LNCaP clone FGC (cell line): ENCODE measurements around the gene GPHN.

Experiments
- DNase-seq: peaks from one replicate; pipeline ENCODE4 v3.0.0-alpha.2; 2011; ENCODE audit warnings: low read depth
- H3K4me3 ChIP-seq: 2 replicates; pipeline ENCODE4 v1.5.1; 2011; ENCODE audit warnings: mild to moderate bottlenecking, low read depth, low read length, control low read depth
- CTCF ChIP-seq: IDR thresholded peaks from 2 replicates; pipeline ENCODE4 v1.5.1; 2012; ENCODE audit warnings: mild to moderate bottlenecking; ENCODE audit not compliant: control insufficient read depth, insufficient read depth; ENCODE audit errors: extremely low read depth

The GPHN gene

GRCh38 chr14:67068251-67068650 is 560.3 kb downstream of the GPHN start:
- no peak overlapping the region for H3K4me3 ChIP-seq
- DNase-seq, result no peak
- TF ChIP-seq CTCF, result no peak

DNA sequence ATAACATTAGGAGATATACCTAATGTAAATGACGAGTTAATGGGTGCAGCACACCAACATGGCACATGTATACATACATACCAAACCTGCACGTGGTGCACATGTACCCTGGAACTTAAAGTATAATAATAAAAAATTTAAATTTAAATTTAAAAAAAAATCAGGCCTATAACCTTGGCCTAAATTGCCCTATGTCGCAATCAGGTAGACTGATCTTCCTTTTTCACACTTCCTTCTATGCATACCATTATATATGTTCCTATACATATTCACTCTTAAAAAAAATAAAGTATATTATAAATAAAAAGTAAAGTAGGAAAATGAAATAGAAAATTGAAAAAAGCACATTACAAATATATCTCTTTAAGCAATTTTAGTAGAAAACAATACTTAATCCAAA is 563.6 kb downstream of the GPHN start:
- no peak for TF ChIP-seq CTCF
- DNase-seq, result no peak
- no peak overlapping the region for H3K4me3 ChIP-seq

DNA sequence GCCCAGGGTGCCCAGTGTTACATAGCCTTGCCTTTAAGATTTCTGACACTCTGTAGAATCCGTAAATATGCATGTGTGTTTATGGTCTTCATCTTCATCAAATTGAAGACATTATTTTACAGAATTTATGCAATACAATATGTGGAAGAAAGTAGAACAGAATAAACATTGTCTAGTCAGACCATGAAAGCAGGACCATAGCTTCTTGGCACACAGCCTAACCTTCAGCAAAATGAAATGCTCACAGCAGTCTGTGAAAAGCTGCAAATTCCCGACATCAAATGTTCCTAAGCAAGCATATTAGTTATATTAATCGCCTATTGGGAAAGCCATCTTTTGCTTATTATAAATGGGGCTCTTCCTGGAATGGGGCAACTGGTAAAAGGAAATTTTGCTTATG is 570.0 kb downstream of the GPHN start:
- TF ChIP-seq CTCF, result no peak
- no peak overlapping the region for H3K4me3 ChIP-seq
- DNase-seq, result no peak

DNA sequence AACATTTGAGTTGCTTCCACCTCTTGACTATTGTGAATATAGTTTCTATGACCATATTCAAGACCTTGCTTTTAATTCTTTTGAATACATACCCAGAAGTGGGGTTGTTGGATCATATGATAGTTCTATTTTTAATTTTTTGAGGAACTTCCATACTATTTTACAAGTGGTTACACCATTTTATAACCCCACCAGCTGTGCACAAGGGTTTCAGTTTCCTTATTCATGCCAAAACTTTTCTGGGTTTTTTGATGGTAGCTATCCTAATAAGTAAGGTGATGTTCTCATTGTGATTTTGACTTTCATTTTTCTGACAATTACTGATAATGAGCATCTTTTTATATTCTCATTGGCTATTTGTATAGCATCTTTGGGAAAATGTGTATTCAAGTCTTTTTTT is 571.9 kb downstream of the GPHN start:
- no peak for DNase-seq
- TF ChIP-seq CTCF, result no peak
- no peak overlapping the region for H3K4me3 ChIP-seq

GRCh38 chr14:67108230-67108629 is 600.3 kb downstream of the GPHN start:
- DNase-seq, result no peak
- no peak overlapping the region for H3K4me3 ChIP-seq
- TF ChIP-seq CTCF, result no peak

DNA sequence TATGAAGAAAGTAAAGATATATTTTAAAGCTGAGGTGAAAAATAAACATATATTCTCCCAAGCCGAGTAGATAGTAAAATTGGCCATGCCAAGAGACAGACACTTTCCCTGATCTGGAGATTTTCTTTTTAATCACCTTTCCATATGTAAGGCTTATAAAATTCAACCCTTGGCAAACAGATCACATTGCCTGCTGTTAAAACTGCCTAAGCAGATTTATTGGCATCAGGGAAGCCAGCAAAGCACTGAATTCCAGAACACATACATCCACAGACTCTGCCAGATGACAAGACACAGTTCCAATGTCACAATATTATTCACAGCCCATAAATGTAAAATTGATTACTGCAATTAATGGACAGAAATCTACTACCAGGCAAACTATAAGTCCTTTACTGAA is 603.1 kb downstream of the GPHN start:
- DNase-seq, result peak; percentile 82
- TF ChIP-seq CTCF, result no peak
- H3K4me3 ChIP-seq, result no peak overlapping the region

DNA sequence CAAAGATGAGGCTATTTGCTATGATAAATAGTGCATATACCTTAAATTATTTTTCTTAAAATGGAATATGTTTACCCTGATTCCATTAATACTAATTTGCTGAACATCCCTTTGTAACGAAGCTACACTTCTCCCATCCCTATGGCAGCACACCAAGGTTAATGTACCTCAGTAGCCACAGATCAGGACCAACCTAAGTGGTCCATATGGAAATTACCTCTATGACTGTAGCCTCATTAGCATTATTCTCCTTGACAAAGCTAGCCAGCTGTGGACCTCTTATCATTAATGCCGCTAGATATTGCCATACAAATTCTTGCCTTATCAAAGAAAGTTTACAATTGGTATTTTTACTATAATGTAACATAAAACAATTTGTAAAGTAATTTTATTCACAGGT is 604.4 kb downstream of the GPHN start:
- no peak for TF ChIP-seq CTCF
- H3K4me3 ChIP-seq, result no peak overlapping the region
- DNase-seq, result no peak
